ENCODE data around the gene STIM1.

- TF ChIP-seq ZNF274 (IDR thresholded peaks at IDR 0.05; ENCODE audit: low read depth, low read length) = no peak
- no peak for TF ChIP-seq YY1 (IDR thresholded peaks at IDR 0.05; ENCODE audit: insufficient read depth, insufficient read length)
Observed at GRCh38 chr11:3913921-3914320, 58.5 kb downstream of the STIM1 start.
